ENCODE results near the gene SIRT4.

SIRT4 gene

DNA sequence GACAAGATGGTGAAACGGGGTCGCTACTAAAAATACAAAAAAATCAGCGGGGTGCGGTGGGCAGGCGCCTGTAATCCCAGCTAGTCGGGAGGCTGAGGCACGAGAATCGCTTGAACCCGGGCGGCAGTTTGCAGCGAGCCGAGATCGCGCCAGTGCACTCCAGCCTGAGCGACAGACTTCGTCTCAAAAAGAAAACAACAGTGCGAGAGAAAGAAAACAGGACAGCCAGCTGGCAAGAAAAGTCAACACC lies 9.8 kb upstream of the SIRT4 start:
- Histone ChIP-seq H3K27ac (peak overlapping the region; percentile 100), H3K36me3 (ENCODE audit: insufficient read depth, low read length) (no peaks in the 10 kb centered on the region), H3K9me3 (ENCODE audit: low read depth, low read length) (no peaks in the 10 kb centered on the region), H3K4me3 (peak overlapping the region; percentile 91), H3K9ac (ENCODE audit: insufficient read length) (peak overlapping the region; percentile 95)
- DNase-seq (ENCODE audit: low read depth, low spot score) = no peak
- TF ChIP-seq EZH2 (IDR thresholded peaks at IDR 0.05) (no peak), POLR2AphosphoS5 (IDR thresholded peaks at IDR 0.05; ENCODE audit: borderline replicate concordance, low read depth, low read length) (no peak), FOXP2 (optimal IDR thresholded peaks at IDR 0.05; ENCODE audit: control extremely low read depth, extremely low read length, insufficient read depth) (no peak)

DNA sequence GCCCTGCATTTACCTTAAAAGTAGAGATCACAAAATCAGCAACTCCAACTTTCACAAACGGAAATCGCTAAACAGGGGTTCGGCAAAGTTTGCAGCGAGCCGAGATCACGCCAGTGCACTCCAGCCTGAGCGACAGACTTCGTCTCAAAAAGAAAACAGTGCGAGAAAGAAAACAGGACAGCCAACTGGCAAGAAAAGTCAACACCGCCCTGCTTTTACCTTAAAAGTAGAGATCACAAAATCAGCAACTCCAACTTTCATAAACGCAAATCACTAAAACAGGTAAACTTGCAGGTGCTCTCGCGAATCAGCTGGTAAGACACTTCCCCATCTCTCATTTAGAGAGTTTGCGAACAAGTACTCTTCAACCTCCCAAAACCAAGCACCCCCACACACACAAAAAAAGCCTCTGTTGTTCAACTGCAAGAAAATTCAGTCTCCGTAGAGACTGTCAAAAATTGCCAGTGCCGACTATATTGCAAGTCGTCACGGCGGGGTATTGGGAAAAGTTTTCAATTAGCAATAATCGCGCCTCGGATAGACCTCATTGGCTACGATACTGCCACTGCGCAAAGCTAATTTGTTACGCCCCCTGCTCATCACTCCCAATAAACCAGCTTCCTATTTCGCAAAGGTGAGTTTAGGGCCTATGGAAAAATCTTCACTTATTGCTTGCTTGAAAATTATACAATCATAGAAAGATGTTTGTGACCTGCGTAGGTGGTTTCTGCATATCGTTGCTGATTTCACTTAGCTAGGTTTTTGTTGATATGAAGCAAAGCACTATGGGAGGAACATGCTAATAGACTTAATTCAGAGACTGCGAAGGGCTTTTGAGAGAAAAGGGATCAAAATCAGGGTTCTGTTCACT lies 9.2 kb upstream of the SIRT4 start, which contains the start of gene RNU4-1:
RNU4-1 (minus strand) TSS at position 577 of the 871 bp plus-strand sequence.
- Histone ChIP-seq H3K9me3 (ENCODE audit: low read depth, low read length) (no peaks in the 10 kb centered on the region), H3K36me3 (ENCODE audit: insufficient read depth, low read length) (no peaks in the 10 kb centered on the region), H3K4me3 (peak within 1 kb of the TSS; percentile 91), H3K27ac (peak within 1 kb of the TSS; percentile 100), H3K9ac (ENCODE audit: insufficient read length) (peak within 1 kb of the TSS; percentile 95)
- peak; percentile 94 for DNase-seq (ENCODE audit: low read depth, low spot score)
- no peak for TF ChIP-seq FOXP2 (optimal IDR thresholded peaks at IDR 0.05; ENCODE audit: control extremely low read depth, extremely low read length, insufficient read depth)
- peak; percentile 100 for TF ChIP-seq POLR2AphosphoS5 (IDR thresholded peaks at IDR 0.05; ENCODE audit: borderline replicate concordance, low read depth, low read length)

DNA sequence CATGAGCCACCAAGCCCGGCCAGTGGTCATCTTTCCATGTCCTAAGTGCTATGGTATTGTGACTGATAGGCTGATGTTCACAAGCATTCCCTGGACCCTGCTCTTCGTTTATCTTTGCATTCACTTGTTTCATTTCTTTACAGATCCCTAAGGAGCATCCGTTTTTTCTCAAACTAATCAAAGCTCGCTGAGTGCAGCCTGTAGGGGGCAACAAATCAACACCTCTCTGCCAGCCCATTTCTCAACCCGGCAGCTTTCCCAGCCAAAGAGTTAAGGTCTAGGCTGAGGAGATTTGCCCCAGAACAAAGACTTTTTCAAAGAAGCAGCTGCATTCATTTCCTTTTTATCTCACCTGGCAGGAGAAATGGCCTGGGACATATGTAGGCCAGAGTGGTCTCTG lies 12.1 kb downstream of the SIRT4 start:
- Histone ChIP-seq H3K27ac (no peak overlapping the region), H3K9me3 (ENCODE audit: low read depth, low read length) (no peaks in the 10 kb centered on the region), H3K9ac (ENCODE audit: insufficient read length) (no peak overlapping the region), H3K36me3 (ENCODE audit: insufficient read depth, low read length) (no peaks in the 10 kb centered on the region), H3K4me3 (no peak overlapping the region)
- TF ChIP-seq EZH2 (IDR thresholded peaks at IDR 0.05) (no peak), FOXP2 (optimal IDR thresholded peaks at IDR 0.05; ENCODE audit: control extremely low read depth, extremely low read length, insufficient read depth) (no peak), POLR2AphosphoS5 (IDR thresholded peaks at IDR 0.05; ENCODE audit: borderline replicate concordance, low read depth, low read length) (no peak)
- no peak for DNase-seq (ENCODE audit: low read depth, low spot score)

DNA sequence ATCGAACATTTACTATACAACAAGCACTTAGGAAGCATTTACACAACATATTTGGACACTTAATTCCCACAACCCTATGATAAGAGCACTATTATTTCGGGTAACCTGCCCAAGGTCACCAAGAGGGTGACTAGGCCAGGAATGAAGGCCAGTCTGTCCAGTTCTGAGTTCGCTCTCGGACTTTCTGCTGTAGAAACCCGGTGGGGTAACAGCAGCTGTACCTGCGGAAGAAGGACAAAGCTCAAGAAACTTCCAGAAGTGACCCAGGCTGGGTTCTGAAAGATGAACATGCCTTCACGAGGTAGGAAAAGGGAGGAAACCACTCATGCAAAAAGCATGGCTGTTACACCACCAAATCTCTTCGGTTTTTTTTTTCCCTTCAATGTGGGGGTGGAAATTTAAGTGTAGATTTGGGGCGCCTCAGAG lies 14.7 kb downstream of the SIRT4 start:
- Histone ChIP-seq H3K27ac (no peak overlapping the region), H3K9me3 (ENCODE audit: low read depth, low read length) (no peaks in the 10 kb centered on the region), H3K9ac (ENCODE audit: insufficient read length) (peak overlapping the region; percentile 75), H3K4me3 (peak overlapping the region; percentile 96), H3K36me3 (ENCODE audit: insufficient read depth, low read length) (no peaks in the 10 kb centered on the region)
- no peak for DNase-seq (ENCODE audit: low read depth, low spot score)
- TF ChIP-seq FOXP2 (optimal IDR thresholded peaks at IDR 0.05; ENCODE audit: control extremely low read depth, extremely low read length, insufficient read depth) (no peak), EZH2 (IDR thresholded peaks at IDR 0.05) (no peak), POLR2AphosphoS5 (IDR thresholded peaks at IDR 0.05; ENCODE audit: borderline replicate concordance, low read depth, low read length) (no peak)

DNA sequence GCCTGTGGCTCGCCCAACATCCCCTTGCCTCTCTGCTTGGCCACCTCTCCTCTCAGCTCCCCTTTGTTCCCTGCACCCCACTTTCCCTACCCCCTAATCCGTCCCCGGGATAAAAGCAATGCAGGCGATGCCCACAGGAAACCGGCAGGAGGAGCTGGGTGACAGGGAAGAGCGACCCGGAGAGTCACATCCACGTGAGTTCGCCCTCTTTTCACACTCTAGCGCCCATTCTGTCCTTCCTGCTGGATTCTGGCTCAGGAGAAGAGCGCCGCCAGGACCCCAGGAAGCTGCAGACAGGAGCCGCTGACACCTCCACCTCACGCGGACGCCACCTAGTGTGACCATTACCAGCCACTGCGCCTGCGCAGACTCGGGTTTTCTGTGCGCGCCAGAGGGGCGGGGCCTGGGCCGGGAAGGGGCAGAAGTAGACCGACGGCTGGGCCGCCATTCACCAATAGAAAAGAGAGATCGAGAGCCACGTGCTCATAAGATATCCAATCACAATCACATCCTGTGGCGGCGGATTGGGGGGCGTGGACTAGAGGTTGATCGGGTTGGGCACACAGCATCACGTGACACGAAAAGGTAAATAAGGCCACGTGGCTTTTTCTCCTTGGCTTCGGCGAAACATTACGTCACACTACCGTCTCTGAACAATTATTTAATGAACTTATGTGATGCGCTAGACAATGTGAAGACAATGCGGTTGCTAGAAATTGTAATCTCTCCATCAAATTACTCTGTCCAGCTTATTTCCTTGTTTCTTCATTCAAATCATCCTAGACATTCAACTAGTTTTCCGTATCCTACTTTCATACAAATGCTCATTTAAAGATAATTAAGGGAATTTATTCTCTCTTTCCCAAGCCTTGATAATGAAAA lies 15.3 kb downstream of the SIRT4 start:
- Histone ChIP-seq H3K27ac (no peak overlapping the region), H3K4me3 (peak overlapping the region; percentile 96), H3K9me3 (ENCODE audit: low read depth, low read length) (no peaks in the 10 kb centered on the region), H3K36me3 (ENCODE audit: insufficient read depth, low read length) (no peaks in the 10 kb centered on the region), H3K9ac (ENCODE audit: insufficient read length) (peak overlapping the region; percentile 75)
- peak; percentile 98 for DNase-seq (ENCODE audit: low read depth, low spot score)
- TF ChIP-seq EZH2 (IDR thresholded peaks at IDR 0.05) = no peak
- peak; percentile 84 for TF ChIP-seq POLR2AphosphoS5 (IDR thresholded peaks at IDR 0.05; ENCODE audit: borderline replicate concordance, low read depth, low read length)
- peak; percentile 9 for TF ChIP-seq FOXP2 (optimal IDR thresholded peaks at IDR 0.05; ENCODE audit: control extremely low read depth, extremely low read length, insufficient read depth)

DNA sequence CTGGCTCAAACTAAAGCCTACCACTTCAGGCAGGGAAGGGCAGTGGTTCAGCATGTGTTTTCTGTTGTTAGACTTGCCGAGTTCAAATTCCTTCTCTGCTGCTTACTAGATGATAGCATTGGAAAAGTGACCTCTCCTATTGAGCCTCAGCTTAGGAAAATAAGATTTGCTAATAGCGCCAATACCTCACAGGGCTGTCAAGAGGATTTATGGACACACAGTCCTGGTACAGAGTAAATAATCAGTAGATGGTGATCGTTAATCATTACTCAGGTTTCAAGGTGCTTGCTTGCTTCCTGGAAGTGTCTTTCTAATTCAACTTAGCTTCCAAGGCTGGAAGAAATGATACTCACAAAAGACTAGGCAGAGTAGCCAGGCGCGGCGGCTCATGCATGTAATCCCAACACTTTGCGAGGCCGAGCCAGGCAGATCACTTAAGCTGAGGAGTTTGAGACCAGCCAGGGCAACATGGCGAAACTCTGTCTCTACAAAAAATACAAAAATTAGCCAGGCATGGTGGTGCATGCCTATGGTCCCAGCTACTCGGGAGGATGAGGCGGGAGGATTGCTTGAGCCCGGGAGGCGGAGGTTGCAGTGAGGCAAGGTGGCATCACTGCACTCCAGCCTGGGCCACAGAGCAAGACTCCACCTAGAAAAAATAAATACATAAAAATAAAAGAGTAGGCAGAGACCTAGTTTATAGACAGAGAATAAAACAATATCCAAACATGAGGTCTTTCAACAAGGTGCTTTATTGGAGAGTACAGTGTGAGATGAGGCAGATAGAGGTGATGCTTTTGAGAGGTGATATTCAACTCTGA lies 19.5 kb downstream of the SIRT4 start:
- no peak overlapping the region for H3K27ac ChIP-seq
- no peak for TF ChIP-seq EZH2 (IDR thresholded peaks at IDR 0.05)
- no peak for TF ChIP-seq POLR2AphosphoS5 (IDR thresholded peaks at IDR 0.05; ENCODE audit: borderline replicate concordance, low read depth, low read length)
- no peak for TF ChIP-seq FOXP2 (optimal IDR thresholded peaks at IDR 0.05; ENCODE audit: control extremely low read depth, extremely low read length, insufficient read depth)
- H3K9ac ChIP-seq (ENCODE audit: insufficient read length) = no peak overlapping the region
- no peaks in the 10 kb centered on the region for H3K36me3 ChIP-seq (ENCODE audit: insufficient read depth, low read length)
- no peak overlapping the region for H3K4me3 ChIP-seq
- H3K9me3 ChIP-seq (ENCODE audit: low read depth, low read length) = no peaks in the 10 kb centered on the region
- no peak for DNase-seq (ENCODE audit: low read depth, low spot score)

DNA sequence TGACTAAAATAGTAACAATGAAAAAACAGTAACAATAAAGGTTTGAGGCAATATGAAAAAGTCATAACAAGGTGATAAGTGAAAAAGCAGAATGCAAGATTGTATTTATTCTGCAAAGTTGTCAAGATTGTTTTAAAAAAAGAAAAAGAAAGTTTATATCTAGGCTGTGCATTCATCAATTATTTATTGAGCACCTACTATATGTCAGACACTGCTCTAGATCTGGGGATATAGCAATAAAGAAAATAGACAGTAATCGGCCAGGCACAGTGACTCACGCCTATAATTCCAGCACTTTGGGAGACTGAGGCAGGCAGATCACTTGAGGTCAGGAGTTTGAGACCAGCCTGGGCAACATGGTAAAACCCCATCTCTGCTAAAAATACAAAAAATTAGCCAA lies 21.7 kb downstream of the SIRT4 start:
- TF ChIP-seq EZH2 (IDR thresholded peaks at IDR 0.05) (no peak), POLR2AphosphoS5 (IDR thresholded peaks at IDR 0.05; ENCODE audit: borderline replicate concordance, low read depth, low read length) (no peak), FOXP2 (optimal IDR thresholded peaks at IDR 0.05; ENCODE audit: control extremely low read depth, extremely low read length, insufficient read depth) (no peak)
- Histone ChIP-seq H3K27ac (no peak overlapping the region), H3K9me3 (ENCODE audit: low read depth, low read length) (no peaks in the 10 kb centered on the region), H3K9ac (ENCODE audit: insufficient read length) (no peak overlapping the region), H3K4me3 (no peak overlapping the region), H3K36me3 (ENCODE audit: insufficient read depth, low read length) (no peaks in the 10 kb centered on the region)
- DNase-seq (ENCODE audit: low read depth, low spot score) = no peak

All from SK-N-MC (cell line).